Skin of body (tissue), 2 donors: Measurements from ENCODE around the gene RBM20. TPM values are rescaled to one million over a fixed set of nuclear protein-coding genes. Genes with fewer than 3 reads are reported as not detected.

ENCODE experiments used
- DNase-seq: peaks from one replicate; lab custom pipeline; 2025; lab: John Stamatoyannopoulos, UW
- total RNA-seq: library from RNA; depleted of rRNA; stranded (reverse); fragments of >200 nt; gene quantifications from one replicate; pipeline ENCODE4 v1.2.3, GENCODE V29; 2014

The RBM20 gene
- total RNA-seq, 1 donor from 2014 or later, result 2.4 TPM

- DNase-seq, result no peak
Observed at GRCh38 chr10:110833234-110833940, 189.3 kb downstream of the RBM20 start.

- DNase-seq, result no peak
Observed at GRCh38 chr10:110833941-110834628, 189.9 kb downstream of the RBM20 start.

GRCh38 chr10:110834629-110835301 lies 190.6 kb downstream of the RBM20 start:
- peak; percentile 70 for DNase-seq

GRCh38 chr10:110835841-110836240 lies 191.7 kb downstream of the RBM20 start:
- DNase-seq, result no peak

GRCh38 chr10:110836706-110837105 lies 192.6 kb downstream of the RBM20 start:
- DNase-seq, result no peak

DNA sequence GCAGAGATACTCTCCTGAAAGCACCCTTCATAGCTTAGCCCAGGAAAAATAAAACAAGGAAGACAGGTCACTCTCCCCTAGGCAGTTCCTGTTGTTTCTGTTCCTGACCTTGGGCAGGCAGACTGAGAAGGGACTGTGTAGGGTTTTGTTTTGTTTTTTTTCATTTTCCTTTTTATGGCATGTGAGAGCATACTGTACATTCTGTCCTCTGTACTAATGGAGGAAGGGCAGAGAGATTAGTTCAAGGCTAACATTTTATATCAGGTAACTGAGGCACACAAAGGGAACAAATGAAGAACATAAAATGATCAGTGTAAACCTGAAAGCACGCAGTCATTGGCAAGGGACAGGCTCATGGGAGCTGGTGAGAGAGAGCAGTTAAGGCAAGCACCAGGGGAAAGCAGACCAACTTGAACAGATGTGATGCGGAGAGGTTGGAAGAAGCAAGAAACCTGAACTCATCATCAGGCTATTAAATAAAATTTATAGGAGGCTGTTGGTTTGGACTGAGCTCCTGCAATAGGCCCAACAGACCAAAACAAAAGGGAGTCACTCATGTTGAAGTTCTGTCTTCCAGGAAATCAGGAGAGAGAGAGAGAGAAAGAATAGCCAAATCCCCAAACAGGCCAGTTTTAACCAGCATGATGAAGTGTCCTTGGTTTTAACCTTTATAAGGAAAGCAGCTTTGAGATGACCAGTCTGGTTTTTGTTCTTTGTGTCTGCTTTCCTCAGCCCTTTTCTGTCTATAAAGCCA lies 193.5 kb downstream of the RBM20 start:
- no peak for DNase-seq

DNA sequence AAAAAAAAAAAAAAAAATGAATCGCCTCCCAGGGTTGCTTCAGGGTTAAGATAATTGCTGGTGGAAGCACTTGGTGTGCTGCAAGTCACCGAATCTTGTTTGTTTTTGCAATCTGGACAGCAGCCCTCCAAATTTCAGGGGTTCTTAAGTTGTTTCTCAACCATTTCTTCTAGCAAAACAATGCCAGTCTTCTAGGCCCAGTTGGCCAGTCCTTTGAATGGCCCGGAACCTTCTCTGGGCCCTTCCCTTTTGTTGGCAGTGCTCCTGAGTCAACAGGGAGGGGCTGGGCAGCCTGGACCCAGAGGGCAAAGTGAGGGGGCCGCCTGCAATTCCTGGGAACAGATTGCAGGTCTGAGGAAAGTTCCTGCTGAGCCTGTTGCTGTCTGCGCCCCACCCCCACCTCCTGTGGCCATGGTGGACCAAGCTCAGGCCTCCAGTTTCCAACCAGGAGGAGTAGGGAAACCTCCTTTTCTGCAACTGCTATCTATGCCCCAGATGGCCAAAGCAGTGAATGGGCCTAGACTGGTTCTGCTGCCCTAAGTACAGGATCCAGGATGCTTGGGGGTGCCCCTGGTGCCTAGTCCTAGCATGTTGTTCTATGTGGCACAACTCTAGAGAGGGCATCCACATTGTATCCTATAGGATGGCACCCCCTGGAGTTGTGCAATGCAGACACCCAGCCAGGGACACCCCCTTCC lies 196.2 kb downstream of the RBM20 start:
- no peak for DNase-seq

DNA sequence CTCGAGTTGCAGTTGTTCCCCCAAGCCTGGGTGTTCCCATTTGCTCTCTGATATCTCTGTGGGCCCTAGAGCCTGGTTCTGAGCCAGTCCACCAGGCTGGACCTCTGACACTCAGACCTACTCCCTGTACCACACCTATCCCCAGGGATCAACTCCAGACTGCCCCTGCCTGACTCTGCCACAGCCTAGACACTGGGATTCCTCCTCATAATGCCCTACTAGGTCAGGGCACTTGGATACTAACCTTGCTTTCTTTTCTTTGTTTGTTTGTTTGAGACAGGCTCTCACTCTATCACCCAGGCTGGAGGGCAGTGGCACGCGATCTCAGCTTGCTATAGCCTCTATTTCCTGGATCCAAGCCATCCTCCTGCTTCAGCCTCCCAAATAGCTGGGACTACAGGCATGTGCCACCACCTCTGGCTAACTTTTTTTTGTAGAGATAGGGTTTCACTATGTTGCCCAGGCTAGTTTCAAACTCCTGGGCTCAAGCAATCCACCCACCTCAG lies 196.8 kb downstream of the RBM20 start:
- no peak for DNase-seq

GRCh38 chr10:110841767-110842267 lies 197.7 kb downstream of the RBM20 start:
- no peak for DNase-seq

GRCh38 chr10:110842326-110842904 lies 198.3 kb downstream of the RBM20 start:
- no peak for DNase-seq

DNA sequence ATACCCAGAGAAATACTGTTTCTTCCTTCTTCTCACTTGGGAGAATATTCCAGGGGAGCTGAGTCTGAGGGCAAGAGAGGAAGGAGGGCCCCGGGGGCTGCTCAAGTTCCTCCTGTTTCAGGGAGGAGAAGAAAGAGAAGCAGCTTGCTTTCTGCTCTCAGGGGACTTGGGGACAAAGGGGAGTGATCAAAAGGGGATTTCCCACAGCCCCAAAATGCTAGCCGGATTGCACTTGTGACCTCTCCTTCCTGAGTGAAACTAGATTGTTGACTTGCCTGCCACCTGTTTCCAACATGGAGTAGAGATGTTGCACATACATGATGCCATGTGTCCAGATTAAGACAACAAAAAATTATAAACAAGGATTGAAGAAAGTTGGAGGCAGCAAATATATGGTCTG lies 198.9 kb downstream of the RBM20 start:
- DNase-seq, result no peak

DNA sequence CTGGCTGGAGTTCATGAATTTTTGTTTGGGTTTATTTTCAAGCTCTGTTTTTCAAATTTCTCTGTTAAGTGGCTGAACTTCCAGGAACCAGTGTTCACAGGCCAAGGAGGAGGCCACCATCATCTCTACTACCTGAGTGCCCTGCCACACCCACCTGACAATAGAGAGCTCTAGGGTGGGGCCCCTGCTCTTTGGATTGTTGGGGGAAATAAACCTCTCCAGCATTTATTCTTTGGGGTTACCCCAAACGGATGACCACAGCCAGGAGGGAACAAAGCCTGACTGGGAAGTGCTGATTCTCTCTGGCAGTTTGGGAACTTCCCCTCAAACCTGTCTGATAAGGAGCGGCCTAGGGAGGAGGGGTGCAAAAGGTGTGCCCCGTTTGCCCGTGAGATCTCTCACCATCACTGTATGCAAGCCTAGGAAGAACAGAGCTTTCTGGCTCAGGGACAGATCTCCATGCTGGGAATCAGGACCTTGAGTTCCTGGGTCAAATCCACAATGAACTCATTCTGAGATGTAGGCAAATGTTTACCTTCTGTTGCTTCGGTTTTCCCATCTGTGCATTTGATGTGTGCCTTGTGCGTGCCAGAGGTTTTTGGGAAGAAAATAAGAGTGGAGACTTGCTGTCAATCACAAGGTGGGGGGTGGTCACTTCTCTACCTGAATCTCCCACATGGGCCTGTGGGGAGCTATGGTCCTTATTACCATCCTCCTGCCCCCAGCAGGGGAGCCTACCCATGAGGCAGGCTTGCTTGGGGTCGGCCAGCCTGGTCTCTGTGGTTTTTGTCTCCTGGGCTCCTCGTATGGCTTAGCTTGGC lies 199.9 kb downstream of the RBM20 start:
- DNase-seq, result no peak

DNA sequence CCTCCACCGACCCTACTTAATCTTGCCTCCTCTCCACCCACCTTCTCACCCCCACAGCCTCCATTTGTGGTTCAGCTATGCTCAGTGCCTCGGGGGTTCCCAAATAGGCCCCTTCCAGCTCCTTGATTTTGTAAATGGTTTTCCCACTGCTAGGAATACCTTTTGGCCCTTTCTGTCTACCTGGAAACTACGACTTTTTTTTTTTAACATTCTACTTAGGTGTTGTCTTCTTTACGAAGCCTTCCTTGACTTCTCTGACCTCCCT lies 200.4 kb downstream of the RBM20 start:
- no peak for DNase-seq

DNA sequence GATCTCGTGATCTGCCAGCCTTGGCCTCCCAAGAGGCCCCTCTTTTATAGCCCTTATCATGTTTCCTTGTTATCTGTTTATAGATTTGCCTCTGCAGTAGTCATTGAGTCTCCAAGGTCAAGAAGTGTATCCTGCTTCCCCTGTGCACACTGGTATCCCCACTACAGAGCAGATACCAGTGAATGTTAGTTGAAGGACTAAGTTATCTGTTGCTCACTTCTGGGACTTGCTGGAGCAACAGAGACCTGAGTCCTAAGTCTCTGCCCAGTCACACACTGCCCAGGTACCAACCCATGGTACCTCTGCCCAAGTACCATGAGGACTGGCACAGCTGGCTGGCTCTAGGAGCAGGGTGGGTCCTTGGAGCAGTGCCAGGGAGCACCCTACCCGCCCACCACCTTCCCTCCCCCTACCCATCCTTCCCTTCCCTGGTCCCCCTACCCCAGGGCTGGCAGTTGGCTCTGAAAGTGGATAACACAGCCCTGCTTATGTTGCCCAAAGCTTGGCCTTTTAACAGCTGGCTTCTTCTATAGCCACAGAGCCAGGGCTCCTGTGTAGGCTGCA lies 201.1 kb downstream of the RBM20 start:
- no peak for DNase-seq

GRCh38 chr10:110845756-110846620 lies 201.9 kb downstream of the RBM20 start:
- DNase-seq, result no peak

DNA sequence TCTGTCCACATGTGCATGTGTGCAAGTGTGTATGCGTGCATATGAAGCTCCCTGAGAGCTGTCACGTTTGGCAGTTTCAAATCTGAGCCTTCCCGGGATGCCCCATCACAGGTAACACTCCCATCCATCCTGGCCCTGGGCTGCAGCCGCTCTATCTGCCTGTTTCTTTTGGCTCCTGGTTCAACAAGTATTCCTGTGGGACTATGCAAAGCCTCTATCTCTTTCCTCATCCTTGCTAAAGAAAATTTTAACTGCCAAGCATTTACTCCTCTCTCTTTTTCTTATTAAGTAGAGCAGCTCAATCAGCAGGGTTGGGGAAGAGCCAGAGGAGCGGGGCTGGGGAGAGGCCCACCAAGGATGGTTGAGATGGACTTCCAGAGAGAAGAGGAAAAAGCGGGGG lies 203.2 kb downstream of the RBM20 start:
- DNase-seq, result no peak

GRCh38 chr10:110848106-110848505 lies 204.0 kb downstream of the RBM20 start:
- DNase-seq, result no peak

DNA sequence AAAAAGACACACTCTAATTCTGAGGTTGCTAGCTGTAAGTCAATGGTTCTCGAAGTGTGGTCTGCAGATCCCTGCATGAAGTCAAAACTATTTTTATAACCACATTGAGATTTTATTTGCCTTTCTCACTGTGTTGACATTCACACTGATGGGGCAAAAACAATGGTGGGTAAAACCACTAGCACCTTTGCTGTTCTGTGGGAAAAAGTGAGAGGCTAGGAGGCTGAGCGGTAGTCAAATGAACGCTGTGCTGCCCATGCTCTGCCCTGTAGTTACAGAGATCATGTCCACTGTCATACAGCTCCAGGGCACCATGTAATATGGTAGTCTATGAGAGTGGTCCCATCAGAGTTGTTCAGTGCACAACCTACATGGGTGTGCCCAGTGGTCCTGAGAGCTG lies 206.0 kb downstream of the RBM20 start:
- no peak for DNase-seq
